ENCODE data around the gene KRT6B. TPM values are rescaled to one million over a fixed set of nuclear protein-coding genes. Genes with fewer than 3 reads are reported as not detected.

The KRT6B gene
- polyA plus RNA-seq, 1 donor (not counting 4 experiments of a cell fraction or from before 2014, with no cell fraction given) = 2,016 TPM

DNA sequence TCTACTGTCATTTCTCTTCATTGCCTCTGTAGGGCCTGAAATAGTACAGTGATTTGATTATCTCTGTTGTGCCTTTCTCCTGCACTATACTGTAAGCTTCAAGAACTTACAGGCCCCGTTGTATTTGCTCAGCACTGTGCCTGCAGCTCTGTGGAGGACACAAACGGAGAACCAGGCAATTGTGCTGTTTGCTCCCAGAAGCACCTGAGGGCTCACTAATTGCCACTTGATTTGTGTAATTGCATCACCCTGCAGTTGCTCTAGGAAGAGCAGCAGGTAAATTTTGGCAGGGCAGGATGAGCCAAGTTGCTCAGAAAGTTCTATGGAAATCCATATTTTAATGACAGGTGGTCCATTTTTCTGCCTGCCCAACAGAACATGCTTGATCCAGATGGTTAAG, 34.2 kb downstream of the KRT6B start:
- Histone ChIP-seq H3K9me1 (ENCODE audit: control insufficient read depth, extremely low read depth, insufficient read depth, low read length) (no peaks in the 10 kb centered on the region), H3K9ac (ENCODE audit: control insufficient read depth, extremely low read depth, insufficient read depth, low read length) (no peak overlapping the region), H3K79me2 (ENCODE audit: control insufficient read depth, insufficient read depth, low read length) (no peaks in the 10 kb centered on the region), H3K9me3 (ENCODE audit: control insufficient read depth, low read depth, low read length) (no peaks in the 10 kb centered on the region), H2AFZ (ENCODE audit: control insufficient read depth, low read length) (no peak overlapping the region), H3K4me1 (ENCODE audit: control insufficient read depth, extremely low read depth, insufficient read depth, low read length) (peaks cover 29% of the 10 kb centered on the region), H3K27me3 (ENCODE audit: control insufficient read depth, extremely low read depth, insufficient read depth, low read length) (no peaks in the 10 kb centered on the region), H3K4me3 (ENCODE audit: control insufficient read depth in 2 of 3, extremely low read depth in 1 of 3, insufficient read depth in 2 of 3, low read depth in 1 of 3, low read length in 3 of 3) (no peak overlapping the region), H3K4me2 (ENCODE audit: control insufficient read depth, extremely low read depth, insufficient read depth, low read depth, low read length) (no peak overlapping the region), H3K36me3 (ENCODE audit: control insufficient read depth in 2 of 2, extremely low read depth in 1 of 2, insufficient read depth in 2 of 2, low read length in 2 of 2) (no peaks in the 10 kb centered on the region), H4K20me1 (ENCODE audit: control insufficient read depth, extremely low read depth, insufficient read depth, low read length) (no peaks in the 10 kb centered on the region), H3K27ac (ENCODE audit: control insufficient read depth, insufficient read depth, low read length) (no peak overlapping the region)
- FAIRE-seq = no peak
- dilution Hi-C loops (cut with MboI; ENCODE audit: extremely low pct_ligation_motif_present, low sequenced_read_pairs) = no loop called here
- DNase-seq (ENCODE audit: low read depth, low spot score) = no peak
- no peak for TF ChIP-seq EZH2 (IDR thresholded peaks at IDR 0.05; ENCODE audit: low read length)
- TF ChIP-seq, protein P1, sequence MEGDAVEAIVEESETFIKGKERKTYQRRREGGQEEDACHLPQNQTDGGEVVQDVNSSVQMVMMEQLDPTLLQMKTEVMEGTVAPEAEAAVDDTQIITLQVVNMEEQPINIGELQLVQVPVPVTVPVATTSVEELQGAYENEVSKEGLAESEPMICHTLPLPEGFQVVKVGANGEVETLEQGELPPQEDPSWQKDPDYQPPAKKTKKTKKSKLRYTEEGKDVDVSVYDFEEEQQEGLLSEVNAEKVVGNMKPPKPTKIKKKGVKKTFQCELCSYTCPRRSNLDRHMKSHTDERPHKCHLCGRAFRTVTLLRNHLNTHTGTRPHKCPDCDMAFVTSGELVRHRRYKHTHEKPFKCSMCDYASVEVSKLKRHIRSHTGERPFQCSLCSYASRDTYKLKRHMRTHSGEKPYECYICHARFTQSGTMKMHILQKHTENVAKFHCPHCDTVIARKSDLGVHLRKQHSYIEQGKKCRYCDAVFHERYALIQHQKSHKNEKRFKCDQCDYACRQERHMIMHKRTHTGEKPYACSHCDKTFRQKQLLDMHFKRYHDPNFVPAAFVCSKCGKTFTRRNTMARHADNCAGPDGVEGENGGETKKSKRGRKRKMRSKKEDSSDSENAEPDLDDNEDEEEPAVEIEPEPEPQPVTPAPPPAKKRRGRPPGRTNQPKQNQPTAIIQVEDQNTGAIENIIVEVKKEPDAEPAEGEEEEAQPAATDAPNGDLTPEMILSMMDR (optimal IDR thresholded peaks at IDR 0.05 in 1 of 3, IDR thresholded peaks at IDR 0.05 in 1 of 3, conservative IDR thresholded peaks at IDR 0.05 in 1 of 3; ENCODE audit: extremely low read depth in 1 of 3, insufficient read depth in 2 of 3, low read length in 3 of 3) = no peak

DNA sequence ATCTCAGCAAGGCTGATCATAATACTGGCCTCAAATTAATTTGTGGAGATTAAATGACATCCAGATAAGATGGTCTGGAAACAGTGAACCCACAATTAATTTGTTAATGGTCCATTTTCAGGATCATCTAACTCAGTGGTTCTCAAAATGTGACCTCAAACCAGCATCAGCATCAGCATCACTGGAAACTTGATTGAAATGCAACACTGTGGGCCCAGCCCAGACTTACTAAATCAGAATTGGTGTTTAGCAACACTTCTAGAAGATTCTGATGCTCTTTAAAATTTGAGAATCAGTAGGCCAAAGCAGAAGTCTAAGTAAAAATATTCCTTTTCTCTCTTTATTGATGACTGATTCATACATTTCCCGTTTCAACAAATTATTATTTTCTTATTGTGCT, 35.2 kb downstream of the KRT6B start:
- H3K4me3 ChIP-seq (ENCODE audit: control insufficient read depth in 2 of 3, extremely low read depth in 1 of 3, insufficient read depth in 2 of 3, low read depth in 1 of 3, low read length in 3 of 3) = no peak overlapping the region
- no peaks in the 10 kb centered on the region for H3K36me3 ChIP-seq (ENCODE audit: control insufficient read depth in 2 of 2, extremely low read depth in 1 of 2, insufficient read depth in 2 of 2, low read length in 2 of 2)
- no peaks in the 10 kb centered on the region for H3K27me3 ChIP-seq (ENCODE audit: control insufficient read depth, extremely low read depth, insufficient read depth, low read length)
- FAIRE-seq (no peak), DNase-seq (ENCODE audit: low read depth, low spot score) (no peak)
- H3K4me1 ChIP-seq (ENCODE audit: control insufficient read depth, extremely low read depth, insufficient read depth, low read length) = peaks cover 29% of the 10 kb centered on the region
- H4K20me1 ChIP-seq (ENCODE audit: control insufficient read depth, extremely low read depth, insufficient read depth, low read length) = no peaks in the 10 kb centered on the region
- TF ChIP-seq, protein P1 (optimal IDR thresholded peaks at IDR 0.05 in 1 of 3, IDR thresholded peaks at IDR 0.05 in 1 of 3, conservative IDR thresholded peaks at IDR 0.05 in 1 of 3; ENCODE audit: extremely low read depth in 1 of 3, insufficient read depth in 2 of 3, low read length in 3 of 3) = no peak
- TF ChIP-seq EZH2 (IDR thresholded peaks at IDR 0.05; ENCODE audit: low read length) = no peak
- H3K9me1 ChIP-seq (ENCODE audit: control insufficient read depth, extremely low read depth, insufficient read depth, low read length) = no peaks in the 10 kb centered on the region
- dilution Hi-C loops (cut with MboI; ENCODE audit: extremely low pct_ligation_motif_present, low sequenced_read_pairs) = no loop called here
- no peak overlapping the region for H3K9ac ChIP-seq (ENCODE audit: control insufficient read depth, extremely low read depth, insufficient read depth, low read length)
- no peaks in the 10 kb centered on the region for H3K79me2 ChIP-seq (ENCODE audit: control insufficient read depth, insufficient read depth, low read length)
- H3K4me2 ChIP-seq (ENCODE audit: control insufficient read depth, extremely low read depth, insufficient read depth, low read depth, low read length) = no peak overlapping the region
- no peaks in the 10 kb centered on the region for H3K9me3 ChIP-seq (ENCODE audit: control insufficient read depth, low read depth, low read length)
- peak overlapping the region; percentile 27 for H3K27ac ChIP-seq (ENCODE audit: control insufficient read depth, insufficient read depth, low read length)
- H2AFZ ChIP-seq (ENCODE audit: control insufficient read depth, low read length) = no peak overlapping the region

Measured in keratinocyte (primary cell).